IMR-90 (cell line): Measurements from ENCODE around the gene MEGF11. TPM values are rescaled to one million over a fixed set of nuclear protein-coding genes. Genes with fewer than 3 reads are reported as not detected.

Experiments used
- ATAC-seq: fragments of 200-7000 bp; cut with Tn5 transposase; 2 replicates; pipeline ENCODE4 v1.9.1; 2020; ENCODE audit warnings: low read depth, mild to moderate bottlenecking, moderate library complexity
- BruUV-seq: library from RNA; stranded (reverse); fragments of 400-500 nt; replicated peaks from 2 replicates; lab custom pipeline; 2021; lab: Mats Ljungman, UMichigan
- CTCF ChIA-PET: fragments of 300-600 bp; formaldehyde crosslinking; extraction: SDS; loops from one replicate; lab custom pipeline; 2021; ENCODE audit warnings: antibody characterized with exemption; lab: Yijun Ruan, JAX
- POLR2A ChIA-PET: fragments of 300-600 bp; sonication (Branson Sonifier 250); formaldehyde crosslinking; loops from one replicate; lab custom pipeline; 2022; ENCODE audit warnings: antibody characterized with exemption; ENCODE audit not compliant: unreplicated experiment; lab: Charles Lee
- DNase-seq: peaks from one replicate; pipeline ENCODE4 v3.0.0; 2013
- H2AFZ ChIP-seq: replicated peaks from 2 replicates; pipeline ENCODE3; 2013; ENCODE audit warnings: low read length, mild to moderate bottlenecking; ENCODE audit not compliant: poor library complexity
- H2AK5ac ChIP-seq: 2 replicates; pipeline ENCODE4 v1.6.1; 2013; ENCODE audit warnings: low read depth, low read length, inconsistent platforms
- H2AK9ac ChIP-seq: replicated peaks from 2 replicates; pipeline ENCODE3; 2013; ENCODE audit warnings: mild to moderate bottlenecking, low read depth, low read length, moderate library complexity; ENCODE audit not compliant: poor library complexity
- H2BK120ac ChIP-seq: 2 replicates; pipeline ENCODE4 v1.6.1; 2013; ENCODE audit warnings: low read depth, low read length, inconsistent platforms
- H2BK15ac ChIP-seq: 3 replicates; pipeline ENCODE4 v1.6.1; 2013; ENCODE audit warnings: low read depth, low read length, inconsistent platforms
- H2BK20ac ChIP-seq: 2 replicates; pipeline ENCODE4 v1.6.1; 2013; ENCODE audit warnings: low read depth, mild to moderate bottlenecking, inconsistent platforms, low read length, moderate library complexity
- H2BK5ac ChIP-seq: 2 replicates; pipeline ENCODE4 v1.6.1; 2013; ENCODE audit warnings: mild to moderate bottlenecking, low read depth, low read length, inconsistent platforms; ENCODE audit not compliant: poor library complexity, severe bottlenecking
- H3K14ac ChIP-seq: replicated peaks from 2 replicates; pipeline ENCODE4 v1.6.1; 2013; ENCODE audit warnings: low read depth, low read length, inconsistent platforms
- H3K18ac ChIP-seq: 2 replicates; pipeline ENCODE4 v1.6.1; 2013; ENCODE audit warnings: low read depth, low read length, control low read depth
- H3K23ac ChIP-seq: 2 replicates; pipeline ENCODE4 v1.6.1; 2013; ENCODE audit warnings: low read depth, low read length, inconsistent platforms
- H3K27ac ChIP-seq: 2 replicates; pipeline ENCODE4 v1.5.1; 2013; ENCODE audit warnings: mild to moderate bottlenecking, control low read depth, low read length; ENCODE audit not compliant: insufficient read depth
- H3K27me3 ChIP-seq: 2 replicates; pipeline ENCODE4 v1.6.1; 2013; ENCODE audit warnings: low read length; ENCODE audit not compliant: control insufficient read depth, insufficient read depth
- H3K36me3 ChIP-seq: 2 replicates; pipeline ENCODE4 v1.6.1; 2013; ENCODE audit warnings: low read length, mixed read lengths; ENCODE audit not compliant: control insufficient read depth, insufficient read depth
- H3K4ac ChIP-seq: 2 replicates; pipeline ENCODE4 v1.6.1; 2013; ENCODE audit warnings: low read depth, low read length, inconsistent platforms
- H3K4me1 ChIP-seq: 2 replicates; pipeline ENCODE4 v1.6.1; 2013; ENCODE audit warnings: low read length, mixed read lengths; ENCODE audit not compliant: control insufficient read depth, insufficient read depth
- H3K4me2 ChIP-seq: 2 replicates; pipeline ENCODE4 v1.6.1; 2013; ENCODE audit warnings: low read depth, mild to moderate bottlenecking, control low read depth, low read length, moderate library complexity
- H3K4me3 ChIP-seq: 2 replicates; pipeline ENCODE4 v1.5.1; 2013; ENCODE audit warnings: low read depth, mild to moderate bottlenecking, control low read depth, low read length, moderate library complexity; ENCODE audit not compliant: insufficient read depth
- H3K56ac ChIP-seq: 2 replicates; pipeline ENCODE4 v1.6.1; 2013; ENCODE audit warnings: low read length, inconsistent platforms; ENCODE audit not compliant: insufficient read depth; ENCODE audit errors: extremely low read depth
- H3K79me1 ChIP-seq, 2 experiments: 2 replicates each; pipeline ENCODE4 v1.6.1; 2013; ENCODE audit warnings: low read length in 2 of 2, inconsistent platforms in 1 of 2, low read depth in 1 of 2
- H3K9ac ChIP-seq: 2 replicates; pipeline ENCODE4 v1.6.1; 2013; ENCODE audit warnings: low read depth, low read length, control low read depth
- H3K9me1 ChIP-seq: 2 replicates; pipeline ENCODE4 v1.6.1; 2013; ENCODE audit warnings: low read length, inconsistent platforms; ENCODE audit not compliant: insufficient read depth
- H3K9me3 ChIP-seq: 2 replicates; pipeline ENCODE4 v1.6.1; 2013; ENCODE audit warnings: low read length; ENCODE audit not compliant: control insufficient read depth, insufficient read depth
- H4K20me1 ChIP-seq: 2 replicates; pipeline ENCODE4 v1.6.1; 2013; ENCODE audit warnings: low read length, inconsistent platforms; ENCODE audit not compliant: insufficient read depth
- H4K5ac ChIP-seq: 2 replicates; pipeline ENCODE4 v1.6.1; 2013; ENCODE audit warnings: mild to moderate bottlenecking, low read depth, low read length, control low read depth
- H4K8ac ChIP-seq, 2 experiments: 2 replicates each; pipeline ENCODE4 v1.6.1; 2013; ENCODE audit warnings: low read depth in 2 of 2, low read length in 2 of 2, control low read depth in 1 of 2, inconsistent platforms in 1 of 2
- H4K91ac ChIP-seq: 2 replicates; pipeline ENCODE4 v1.6.1; 2013; ENCODE audit warnings: low read depth, low read length, inconsistent platforms; ENCODE audit not compliant: insufficient read depth
- BHLHE40 ChIP-seq: fragments of 150-350 bp; IDR thresholded peaks from 2 replicates; pipeline ENCODE4 v1.6.1; 2016; ENCODE audit warnings: mild to moderate bottlenecking, low read depth, low read length
- CEBPB ChIP-seq: IDR thresholded peaks from 2 replicates; pipeline ENCODE4 v1.6.1; 2012; ENCODE audit warnings: low read depth, low read length, improper control_type of control experiment
- CHD1 ChIP-seq: IDR thresholded peaks from 2 replicates; pipeline ENCODE4 v1.6.1; 2012; ENCODE audit warnings: low read depth, low read length, improper control_type of control experiment
- FOS ChIP-seq: fragments of 150-350 bp; IDR thresholded peaks from 2 replicates; pipeline ENCODE4 v1.6.1; 2016; ENCODE audit warnings: low read depth, low read length
- MAFK ChIP-seq: IDR thresholded peaks from 2 replicates; pipeline ENCODE4 v1.6.1; 2012; ENCODE audit warnings: low read depth, low read length, improper control_type of control experiment
- MAZ ChIP-seq: IDR thresholded peaks from 2 replicates; pipeline ENCODE4 v1.6.1; 2012; ENCODE audit warnings: low read depth, mild to moderate bottlenecking, low read length, improper control_type of control experiment, moderate library complexity, borderline replicate concordance
- MXI1 ChIP-seq: IDR thresholded peaks from 2 replicates; pipeline ENCODE4 v1.6.1; 2012; ENCODE audit warnings: low read depth, mild to moderate bottlenecking, low read length, moderate library complexity, borderline replicate concordance
- NFE2L2 ChIP-seq: fragments of 150-350 bp; IDR thresholded peaks from 2 replicates; pipeline ENCODE4 v1.6.1; 2016; ENCODE audit warnings: low read depth, mild to moderate bottlenecking, low read length
- POLR2A ChIP-seq: IDR thresholded peaks from 2 replicates; pipeline ENCODE4 v1.6.1; 2012; ENCODE audit warnings: mild to moderate bottlenecking, low read depth, low read length
- RAD21 ChIP-seq: IDR thresholded peaks from 2 replicates; pipeline ENCODE4 v1.6.1; 2012; ENCODE audit warnings: low read length, improper control_type of control experiment
- RCOR1 ChIP-seq: IDR thresholded peaks from 2 replicates; pipeline ENCODE4 v1.6.1; 2012; ENCODE audit warnings: mild to moderate bottlenecking, low read length, improper control_type of control experiment; ENCODE audit not compliant: insufficient replicate concordance
- RFX5 ChIP-seq: IDR thresholded peaks from 2 replicates; pipeline ENCODE4 v1.8.0; 2012; ENCODE audit warnings: low read depth, mild to moderate bottlenecking, low read length, moderate library complexity
- SMC3 ChIP-seq: fragments of 150-350 bp; IDR thresholded peaks from 2 replicates; pipeline ENCODE4 v1.6.1; 2016; ENCODE audit warnings: low read depth, mild to moderate bottlenecking, antibody characterized with exemption, low read length, moderate library complexity
- WGBS, 2 experiments: methylation state at CpG; one replicate each; pipeline versions ENCODE4 v1.1.5 to v1.1.7; 2013; ENCODE audit warnings: missing lambda C conversion rate in 2 of 2; ENCODE audit not compliant: insufficient read length in 1 of 2; ENCODE audit errors: extremely low coverage in 2 of 2; 5-methylcytosine and 5-hydroxymethylcytosine counted together
- dilution Hi-C: fragments of 300-500 bp; cut with HindIII; formaldehyde crosslinking; loops from one replicate; pipeline ENCODE4 v1.14.3; 2018; ENCODE audit warnings: low sequenced_read_pairs; ENCODE audit not compliant: unreplicated experiment
- in situ Hi-C: fragments of 300-500 bp; cut with MboI; formaldehyde crosslinking; loops from 3 replicates; pipeline ENCODE4 v1.14.3; 2019; ENCODE audit warnings: low sequenced_read_pairs, inconsistent platforms, mixed read lengths
- intact Hi-C: fragments of 100-400 bp; cut with micrococcal nuclease; formaldehyde crosslinking; loops from 2 replicates; pipeline ENCODE4 v1.10.0; 2022
- polyA plus RNA-seq, 3 experiments: library from polyadenylated mRNA; depleted of rRNA; stranded (reverse); fragments of >200 nt; gene quantifications; 2 replicates each; pipeline ENCODE4 v1.2.3, GENCODE V29; 2012; ENCODE audit warnings: low replicate concordance in 1 of 3
- total RNA-seq: library from RNA; depleted of rRNA; stranded (reverse); fragments of >200 nt; gene quantifications from 2 replicates; pipeline ENCODE4 v1.2.3, GENCODE V29; 2012
- TF ChIP-seq, protein P1 (sequence below): fragments of 150-350 bp; IDR thresholded peaks from 2 replicates; pipeline ENCODE4 v1.6.1; 2017; ENCODE audit warnings: mild to moderate bottlenecking, antibody characterized with exemption, low read length, low read depth
- TF ChIP-seq, protein P2 (sequence below): conservative IDR thresholded peaks from 2 replicates; pipeline ENCODE4 v1.5.1; 2012; ENCODE audit warnings: mild to moderate bottlenecking, low read depth, low read length, improper control_type of control experiment
- TF ChIP-seq, protein P3 (sequence below): fragments of 150-350 bp; IDR thresholded peaks from 2 replicates; pipeline ENCODE4 v1.6.1; 2016; ENCODE audit warnings: low read depth, mild to moderate bottlenecking, low read length, moderate library complexity, borderline replicate concordance

MEGF11 gene
- total and polyA plus RNA-seq, 2 of the 4 experiments (the other 2 are of a cell fraction), result not detected

DNA sequence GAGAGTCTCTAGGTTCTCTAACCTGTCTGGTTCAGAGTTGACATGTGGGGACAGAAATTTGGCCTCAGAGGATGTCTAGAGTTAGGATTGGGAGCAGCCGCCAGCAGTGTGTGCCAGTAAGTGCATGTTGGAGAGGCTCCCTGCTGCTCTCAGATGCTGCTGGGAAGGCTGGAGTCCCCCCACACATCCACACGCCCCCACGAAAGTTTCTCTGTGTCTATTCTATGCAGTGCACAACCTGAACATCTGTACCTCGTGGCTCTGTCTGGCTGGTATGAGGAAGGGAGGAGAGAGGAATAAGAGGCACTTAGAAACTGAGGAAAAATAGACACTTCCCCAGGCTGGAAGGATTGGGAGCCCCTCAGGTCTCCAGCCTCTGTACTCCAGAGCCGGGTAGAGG is 252.5 kb downstream of the MEGF11 start:
- H4K5ac ChIP-seq, result no peak overlapping the region
- H3K4me3 ChIP-seq, result no peak overlapping the region
- H2AK5ac ChIP-seq, result no peak overlapping the region
- in situ Hi-C loops (no loop called here), dilution Hi-C loops (no loop called here), intact Hi-C loops (no loop called here)
- BruUV-seq, result no TSS peak
- WGBS, 2 experiments, result no CpG with 5 or more reads among the region's 5 CpGs
- no peak overlapping the region for H3K9ac ChIP-seq
- no peaks in the 10 kb centered on the region; the same call in 1 of the 2 replicates for H4K20me1 ChIP-seq
- H3K14ac ChIP-seq, result no peak overlapping the region
- no peak overlapping the region for H3K27ac ChIP-seq
- H2BK120ac ChIP-seq, result no peak overlapping the region
- H2BK20ac ChIP-seq, result no peak overlapping the region
- no peak overlapping the region for H2BK5ac ChIP-seq
- no peak overlapping the region for H3K4ac ChIP-seq
- H3K4me1 ChIP-seq, result no peaks in the 10 kb centered on the region
- DNase-seq (no peak), ATAC-seq (no peak)
- no peaks in the 10 kb centered on the region for H3K79me1 ChIP-seq
- no peak overlapping the region for H2AK9ac ChIP-seq
- no peak overlapping the region for H4K91ac ChIP-seq
- no peak overlapping the region for H2BK15ac ChIP-seq
- H3K27me3 ChIP-seq, result peaks cover 19% of the 10 kb centered on the region
- H3K18ac ChIP-seq, result no peak overlapping the region
- no peaks in the 10 kb centered on the region for H3K9me3 ChIP-seq
- no peak overlapping the region for H3K23ac ChIP-seq
- H3K56ac ChIP-seq, result no peak overlapping the region
- no peak for TF ChIP-seq SMC3
- no peak for TF ChIP-seq FOS
- no peak for TF ChIP-seq RAD21
- TF ChIP-seq, protein P1, sequence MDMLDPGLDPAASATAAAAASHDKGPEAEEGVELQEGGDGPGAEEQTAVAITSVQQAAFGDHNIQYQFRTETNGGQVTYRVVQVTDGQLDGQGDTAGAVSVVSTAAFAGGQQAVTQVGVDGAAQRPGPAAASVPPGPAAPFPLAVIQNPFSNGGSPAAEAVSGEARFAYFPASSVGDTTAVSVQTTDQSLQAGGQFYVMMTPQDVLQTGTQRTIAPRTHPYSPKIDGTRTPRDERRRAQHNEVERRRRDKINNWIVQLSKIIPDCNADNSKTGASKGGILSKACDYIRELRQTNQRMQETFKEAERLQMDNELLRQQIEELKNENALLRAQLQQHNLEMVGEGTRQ, result no peak
- TF ChIP-seq, protein P2, sequence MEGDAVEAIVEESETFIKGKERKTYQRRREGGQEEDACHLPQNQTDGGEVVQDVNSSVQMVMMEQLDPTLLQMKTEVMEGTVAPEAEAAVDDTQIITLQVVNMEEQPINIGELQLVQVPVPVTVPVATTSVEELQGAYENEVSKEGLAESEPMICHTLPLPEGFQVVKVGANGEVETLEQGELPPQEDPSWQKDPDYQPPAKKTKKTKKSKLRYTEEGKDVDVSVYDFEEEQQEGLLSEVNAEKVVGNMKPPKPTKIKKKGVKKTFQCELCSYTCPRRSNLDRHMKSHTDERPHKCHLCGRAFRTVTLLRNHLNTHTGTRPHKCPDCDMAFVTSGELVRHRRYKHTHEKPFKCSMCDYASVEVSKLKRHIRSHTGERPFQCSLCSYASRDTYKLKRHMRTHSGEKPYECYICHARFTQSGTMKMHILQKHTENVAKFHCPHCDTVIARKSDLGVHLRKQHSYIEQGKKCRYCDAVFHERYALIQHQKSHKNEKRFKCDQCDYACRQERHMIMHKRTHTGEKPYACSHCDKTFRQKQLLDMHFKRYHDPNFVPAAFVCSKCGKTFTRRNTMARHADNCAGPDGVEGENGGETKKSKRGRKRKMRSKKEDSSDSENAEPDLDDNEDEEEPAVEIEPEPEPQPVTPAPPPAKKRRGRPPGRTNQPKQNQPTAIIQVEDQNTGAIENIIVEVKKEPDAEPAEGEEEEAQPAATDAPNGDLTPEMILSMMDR, result no peak
- TF ChIP-seq, protein P3, sequence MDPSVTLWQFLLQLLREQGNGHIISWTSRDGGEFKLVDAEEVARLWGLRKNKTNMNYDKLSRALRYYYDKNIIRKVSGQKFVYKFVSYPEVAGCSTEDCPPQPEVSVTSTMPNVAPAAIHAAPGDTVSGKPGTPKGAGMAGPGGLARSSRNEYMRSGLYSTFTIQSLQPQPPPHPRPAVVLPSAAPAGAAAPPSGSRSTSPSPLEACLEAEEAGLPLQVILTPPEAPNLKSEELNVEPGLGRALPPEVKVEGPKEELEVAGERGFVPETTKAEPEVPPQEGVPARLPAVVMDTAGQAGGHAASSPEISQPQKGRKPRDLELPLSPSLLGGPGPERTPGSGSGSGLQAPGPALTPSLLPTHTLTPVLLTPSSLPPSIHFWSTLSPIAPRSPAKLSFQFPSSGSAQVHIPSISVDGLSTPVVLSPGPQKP, result no peak
- no peak for TF ChIP-seq NFE2L2
- TF ChIP-seq MXI1, result no peak
- no peak for TF ChIP-seq POLR2A
- no peak for TF ChIP-seq BHLHE40
- no peak for TF ChIP-seq CHD1
- no peak for TF ChIP-seq RCOR1
- no peak for TF ChIP-seq RFX5
- no peak for TF ChIP-seq CEBPB
- TF ChIP-seq MAFK, result no peak
- no peak for TF ChIP-seq MAZ
- H3K9me1 ChIP-seq, result no peaks in the 10 kb centered on the region
- no peak overlapping the region for H4K8ac ChIP-seq
- CTCF ChIA-PET, result no interaction called here
- H3K36me3 ChIP-seq, result no peaks in the 10 kb centered on the region
- H2AFZ ChIP-seq, result no peak overlapping the region
- POLR2A ChIA-PET, result no interaction called here
- no peak overlapping the region for H3K4me2 ChIP-seq
